NCI-H187 (cell line): ENCODE measurements around the gene FOLH1.
"Not testable (repeated sequence)": the region's sequence is repeated elsewhere in the genome, so short reads cannot be mapped to it uniquely, and the experiment has no call there.

ENCODE experiments used
- DNase-seq, 2 experiments: peaks; one replicate each; lab custom pipeline; 2025; lab: John Stamatoyannopoulos, UW

FOLH1 gene

GRCh38 chr11:49208006-49208721 lies at the start of gene FOLH1:
TSS of gene FOLH1 (minus strand) at chr11:49208602. CDS start at chr11:49208409, 193 bp downstream.
- DNase-seq = no peak

- not testable (repeated sequence) for DNase-seq
Measured at GRCh38 chr11:49255148-49255547, 46.7 kb upstream of the FOLH1 start.

GRCh38 chr11:49251212-49251611 lies 42.8 kb upstream of the FOLH1 start:
- not testable (repeated sequence) for DNase-seq

GRCh38 chr11:49250398-49251115 lies 42.2 kb upstream of the FOLH1 start:
- DNase-seq = not testable (repeated sequence)

- not testable (repeated sequence) for DNase-seq
Measured at GRCh38 chr11:49249363-49249762, 41.0 kb upstream of the FOLH1 start.

- not testable (repeated sequence) for DNase-seq
Measured at GRCh38 chr11:49233685-49234084, 25.3 kb upstream of the FOLH1 start.

GRCh38 chr11:49233019-49233418 lies 24.6 kb upstream of the FOLH1 start:
- DNase-seq = not testable (repeated sequence)

- DNase-seq = not testable (repeated sequence)
Measured at GRCh38 chr11:49231725-49232124, 23.3 kb upstream of the FOLH1 start.

GRCh38 chr11:49230534-49230933 lies 22.1 kb upstream of the FOLH1 start:
- not testable (repeated sequence) for DNase-seq

- not testable (repeated sequence) for DNase-seq
Measured at GRCh38 chr11:49230001-49230400, 21.6 kb upstream of the FOLH1 start.

- not testable (repeated sequence) for DNase-seq
Measured at GRCh38 chr11:49229136-49229535, 20.7 kb upstream of the FOLH1 start.

GRCh38 chr11:49225255-49225785 lies 16.9 kb upstream of the FOLH1 start:
- not testable (repeated sequence) for DNase-seq

GRCh38 chr11:49221112-49221511 lies 12.7 kb upstream of the FOLH1 start:
- DNase-seq = no peak

GRCh38 chr11:49213026-49213560 lies 4.7 kb upstream of the FOLH1 start:
- no peak for DNase-seq

- not testable (repeated sequence) for DNase-seq
Measured at GRCh38 chr11:49206999-49207398, 1.4 kb downstream of the FOLH1 start.

GRCh38 chr11:49202287-49202976 lies 6.0 kb downstream of the FOLH1 start:
- no peak for DNase-seq

- not testable (repeated sequence) for DNase-seq
Measured at GRCh38 chr11:49196775-49197174, 11.6 kb downstream of the FOLH1 start.

- not testable (repeated sequence) for DNase-seq
Measured at GRCh38 chr11:49196002-49196401, 12.4 kb downstream of the FOLH1 start.

GRCh38 chr11:49190287-49190686 lies 18.1 kb downstream of the FOLH1 start:
- DNase-seq = not testable (repeated sequence)

- DNase-seq = not testable (repeated sequence)
Measured at GRCh38 chr11:49186225-49186624, 22.2 kb downstream of the FOLH1 start.

GRCh38 chr11:49185597-49185996 lies 22.8 kb downstream of the FOLH1 start:
- DNase-seq = not testable (repeated sequence)

GRCh38 chr11:49184756-49185155 lies 23.6 kb downstream of the FOLH1 start:
- not testable (repeated sequence) for DNase-seq
